Esophagus squamous epithelium (tissue), 4 donors: ENCODE data around the gene CFAP299.

Source experiments
- POLR2A ChIP-seq, 4 donors: fragments of 450-650 bp; IDR thresholded peaks; one replicate each; pipeline ENCODE4 v1.6.1; 2017; ENCODE audit warnings: antibody characterized with exemption in 4 of 4, mild to moderate bottlenecking in 4 of 4, moderate library complexity in 3 of 4
- TF ChIP-seq, protein P1 (sequence below), 6 experiments: fragments of 450-650 bp in 4 of 6; fragments of 200-600 bp in 2 of 6; sonication (generic) in 2 of 6; IDR thresholded peaks; one replicate each; pipeline ENCODE4 v1.5.1; 2016 to 2019; ENCODE audit warnings: antibody characterized with exemption in 6 of 6, mild to moderate bottlenecking in 4 of 6, moderate library complexity in 4 of 6

DNA sequence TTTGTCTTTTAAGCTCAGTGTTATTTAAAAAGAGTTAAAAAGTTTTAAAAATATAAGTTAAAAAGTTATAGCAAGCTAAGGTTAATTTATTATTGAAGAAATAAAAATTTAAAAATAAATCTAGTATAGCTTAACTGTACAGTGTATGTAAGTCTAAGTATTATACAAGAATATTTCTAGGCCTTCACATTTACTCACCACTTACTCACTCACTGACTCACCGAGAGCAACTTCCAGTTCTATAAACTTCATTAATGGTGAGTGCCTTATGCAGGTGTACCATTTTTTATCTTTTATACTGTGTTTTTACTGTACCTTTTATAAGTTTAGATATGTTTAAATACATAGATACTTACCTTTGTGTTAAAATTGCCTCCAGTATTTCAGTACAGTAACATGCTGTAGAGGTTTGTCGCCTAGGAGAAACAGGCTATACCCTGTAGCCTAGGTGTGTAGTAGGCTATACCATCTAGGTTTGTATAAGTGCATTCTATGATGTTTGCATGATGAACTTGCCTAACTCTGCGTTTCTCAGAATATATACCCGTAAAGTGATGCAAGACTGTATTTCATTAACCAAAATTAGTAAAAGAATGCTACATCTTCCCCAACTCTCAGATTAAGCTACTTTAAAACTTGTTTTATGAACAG is 202.9 kb downstream of the CFAP299 start:
- TF ChIP-seq, protein P1, sequence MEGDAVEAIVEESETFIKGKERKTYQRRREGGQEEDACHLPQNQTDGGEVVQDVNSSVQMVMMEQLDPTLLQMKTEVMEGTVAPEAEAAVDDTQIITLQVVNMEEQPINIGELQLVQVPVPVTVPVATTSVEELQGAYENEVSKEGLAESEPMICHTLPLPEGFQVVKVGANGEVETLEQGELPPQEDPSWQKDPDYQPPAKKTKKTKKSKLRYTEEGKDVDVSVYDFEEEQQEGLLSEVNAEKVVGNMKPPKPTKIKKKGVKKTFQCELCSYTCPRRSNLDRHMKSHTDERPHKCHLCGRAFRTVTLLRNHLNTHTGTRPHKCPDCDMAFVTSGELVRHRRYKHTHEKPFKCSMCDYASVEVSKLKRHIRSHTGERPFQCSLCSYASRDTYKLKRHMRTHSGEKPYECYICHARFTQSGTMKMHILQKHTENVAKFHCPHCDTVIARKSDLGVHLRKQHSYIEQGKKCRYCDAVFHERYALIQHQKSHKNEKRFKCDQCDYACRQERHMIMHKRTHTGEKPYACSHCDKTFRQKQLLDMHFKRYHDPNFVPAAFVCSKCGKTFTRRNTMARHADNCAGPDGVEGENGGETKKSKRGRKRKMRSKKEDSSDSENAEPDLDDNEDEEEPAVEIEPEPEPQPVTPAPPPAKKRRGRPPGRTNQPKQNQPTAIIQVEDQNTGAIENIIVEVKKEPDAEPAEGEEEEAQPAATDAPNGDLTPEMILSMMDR (IDR thresholded peaks at IDR 0.05), result no peak
- TF ChIP-seq POLR2A (IDR thresholded peaks at IDR 0.05), result no peak
